HG02885 (cell line): ENCODE results near the gene BCL2L15.
"Not testable (repeated sequence)": the region's sequence is repeated elsewhere in the genome, so short reads cannot be mapped to it uniquely, and the experiment has no call there.

Experiments used
- ATAC-seq: cut with Tn5 transposase; IDR thresholded peaks from one replicate; pipeline ENCODE4 v1.9.1; 2021; ENCODE audit warnings: mild to moderate bottlenecking; ENCODE audit not compliant: unreplicated experiment, poor library complexity

BCL2L15 gene

DNA sequence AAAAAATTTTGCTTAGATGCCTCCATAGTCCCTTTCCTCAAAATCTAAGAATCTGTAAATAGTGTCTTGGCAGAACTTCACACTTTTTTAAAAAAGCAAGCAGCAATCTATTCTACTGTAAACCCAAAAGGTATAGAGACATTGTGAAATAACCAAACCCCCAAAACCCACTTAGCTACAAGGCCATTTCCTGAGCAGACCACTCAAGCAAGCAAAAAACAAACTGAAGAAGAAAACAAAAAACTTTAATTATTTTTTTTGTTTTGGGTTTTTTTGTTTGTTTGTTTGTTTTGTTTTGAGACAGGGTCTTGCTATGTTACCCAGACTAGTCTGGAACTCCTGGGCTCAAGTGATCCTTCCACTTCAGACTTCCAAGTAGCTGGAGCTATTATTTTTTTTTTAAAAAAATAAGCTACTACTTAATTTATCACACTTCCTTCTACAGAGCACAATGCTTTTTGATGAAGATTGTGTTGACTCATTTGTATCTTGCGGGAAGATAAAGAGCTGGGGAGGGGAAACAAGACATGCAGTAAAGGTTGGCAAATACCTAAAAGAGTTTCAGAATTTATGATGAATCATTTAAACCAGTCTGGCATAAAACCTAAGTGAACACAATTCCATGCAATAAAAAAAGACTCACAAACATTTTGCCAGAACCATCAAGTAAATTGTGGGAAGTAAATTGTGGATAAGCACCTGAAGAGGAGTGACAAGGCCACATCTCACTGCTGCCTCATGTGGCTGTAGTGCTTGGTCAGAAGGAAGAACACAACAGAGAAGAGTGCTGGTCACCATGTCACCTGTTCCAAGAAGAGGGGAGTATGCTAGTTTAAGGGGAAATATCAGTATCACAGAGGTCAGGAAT is 13.1 kb downstream of the BCL2L15 start:
- ATAC-seq: peak; percentile 46

DNA sequence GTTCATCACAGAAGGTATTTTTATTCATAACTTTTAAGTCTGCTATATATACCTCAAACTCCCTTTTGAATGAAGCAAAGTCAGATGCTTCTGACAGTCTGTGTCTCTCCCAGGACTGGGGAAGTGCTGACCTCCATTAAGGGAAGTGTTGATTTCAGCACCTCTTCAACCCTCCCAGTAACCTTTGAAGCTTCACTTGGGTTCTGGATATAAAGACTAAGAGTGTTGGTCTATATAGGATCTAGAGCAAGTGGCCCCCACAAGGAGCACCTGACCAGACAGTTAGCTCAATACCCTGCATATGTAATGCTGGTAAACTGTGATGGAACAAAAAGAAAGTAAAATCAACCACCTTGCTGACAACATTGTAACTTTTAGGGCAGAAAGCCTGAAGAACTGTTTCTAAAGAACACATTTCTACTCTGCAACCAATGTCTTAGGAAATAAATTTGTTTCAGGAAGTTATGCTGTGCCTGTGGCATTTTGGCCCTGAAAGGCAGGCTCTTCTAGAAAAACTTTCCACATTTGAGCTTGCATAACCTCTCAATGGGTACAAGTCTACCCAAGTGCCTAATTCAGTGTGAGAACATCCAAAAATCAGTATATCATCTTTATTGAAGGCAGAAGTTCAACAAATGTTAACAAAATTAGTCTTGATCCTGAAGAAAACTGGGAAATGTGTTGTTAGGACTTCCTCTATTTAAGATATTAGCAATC is 15.0 kb downstream of the BCL2L15 start:
- ATAC-seq: peak; percentile 20

DNA sequence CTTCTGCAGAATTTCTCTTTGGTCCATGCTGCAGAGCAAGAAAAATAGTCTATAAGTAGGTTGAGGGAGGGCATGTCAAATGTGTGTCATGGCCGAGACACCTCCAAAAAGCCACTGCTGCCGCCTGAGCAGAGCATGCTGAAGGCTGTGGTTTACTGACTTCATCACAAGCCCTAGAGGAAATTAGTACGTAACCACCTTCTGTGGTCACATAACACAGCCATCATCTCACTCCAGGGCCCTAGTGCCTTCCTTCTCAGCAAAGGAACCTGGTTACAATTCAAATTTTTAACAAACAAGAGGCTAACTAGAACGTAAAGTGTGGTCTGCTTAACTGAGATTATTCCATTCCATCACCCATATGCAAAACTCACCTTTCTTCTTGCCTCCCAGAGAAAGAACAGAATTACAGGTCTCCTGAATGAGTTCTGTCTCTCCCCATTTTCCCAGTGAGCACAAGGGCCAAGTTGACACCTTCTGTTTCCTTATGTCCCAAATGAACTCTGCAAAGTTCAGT is 15.7 kb downstream of the BCL2L15 start, which contains the start of gene PTPN22:
PTPN22 (minus strand) TSS at position 116 of the 517 bp plus-strand sequence.
- ATAC-seq: peak; percentile 94

DNA sequence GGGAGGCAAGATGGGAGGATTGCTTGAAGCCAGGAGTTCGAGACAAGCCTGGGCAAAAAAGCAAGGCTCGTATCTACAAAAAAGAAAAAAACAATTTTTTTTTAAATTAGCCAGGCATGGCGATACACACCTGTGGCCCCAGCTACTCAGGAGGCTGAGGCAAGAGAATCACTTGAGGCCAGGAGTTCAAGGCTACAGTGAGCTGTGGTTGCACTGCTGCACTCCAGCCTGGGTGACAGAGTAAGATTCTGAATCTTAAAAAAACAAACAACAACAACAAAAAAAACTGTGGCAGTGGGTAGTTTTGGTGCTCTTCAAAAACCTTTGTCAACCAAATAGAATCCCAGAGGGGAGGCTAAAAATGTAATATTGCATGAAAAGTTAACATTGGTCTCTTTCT is 16.6 kb downstream of the BCL2L15 start:
- ATAC-seq: no peak

DNA sequence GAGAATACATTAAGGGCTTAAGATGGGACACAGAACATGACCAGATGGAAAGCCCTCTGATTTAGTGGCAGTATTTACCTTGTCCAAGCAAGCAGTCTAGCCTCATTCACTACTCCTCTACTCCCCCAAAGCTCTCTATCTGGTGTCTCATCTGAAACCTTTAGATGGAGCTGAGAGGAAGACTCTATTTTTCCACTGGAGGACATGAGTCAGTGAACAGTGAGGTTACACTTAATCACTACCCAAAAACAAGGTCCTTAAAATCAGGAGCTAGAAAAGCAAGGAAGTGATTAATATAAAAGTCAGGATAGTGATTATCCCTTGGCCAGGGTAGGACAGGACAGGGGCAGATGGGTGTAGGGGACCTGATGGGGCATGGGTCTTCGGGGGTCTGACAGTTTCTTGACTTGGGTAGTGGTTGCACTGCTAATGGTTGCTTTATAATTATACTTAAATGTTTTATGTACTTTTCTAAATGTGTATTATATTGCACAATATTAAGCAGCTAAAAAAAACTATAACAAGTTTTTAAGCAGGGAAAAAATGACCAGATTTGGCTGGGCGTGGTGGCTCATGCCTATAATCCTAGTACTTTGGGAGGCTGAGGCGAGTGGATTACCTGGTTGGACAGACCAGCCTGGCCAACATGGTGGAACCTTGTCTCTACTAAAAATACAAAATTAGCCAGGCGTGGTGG is 18.8 kb downstream of the BCL2L15 start:
- no peak for ATAC-seq

DNA sequence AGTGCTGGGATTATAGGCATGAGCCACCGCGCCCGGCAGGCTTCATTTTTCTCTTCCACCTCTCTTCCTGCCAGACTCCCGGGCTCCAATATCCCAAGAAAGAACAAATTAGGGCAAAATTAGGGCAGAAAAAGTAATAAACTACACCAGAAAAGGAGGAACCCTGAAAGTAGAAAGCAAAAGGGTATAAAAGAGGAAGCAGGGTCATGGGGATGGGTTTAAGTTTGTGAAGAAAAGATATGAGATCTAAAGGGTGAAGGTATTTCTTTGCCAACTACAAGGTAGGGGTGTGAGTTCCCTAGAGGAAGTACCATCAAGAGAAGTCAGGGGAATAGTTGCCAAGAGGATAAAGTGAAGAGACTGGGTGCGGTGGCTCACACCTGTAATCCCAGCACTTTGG is 25.7 kb downstream of the BCL2L15 start:
- no peak for ATAC-seq

DNA sequence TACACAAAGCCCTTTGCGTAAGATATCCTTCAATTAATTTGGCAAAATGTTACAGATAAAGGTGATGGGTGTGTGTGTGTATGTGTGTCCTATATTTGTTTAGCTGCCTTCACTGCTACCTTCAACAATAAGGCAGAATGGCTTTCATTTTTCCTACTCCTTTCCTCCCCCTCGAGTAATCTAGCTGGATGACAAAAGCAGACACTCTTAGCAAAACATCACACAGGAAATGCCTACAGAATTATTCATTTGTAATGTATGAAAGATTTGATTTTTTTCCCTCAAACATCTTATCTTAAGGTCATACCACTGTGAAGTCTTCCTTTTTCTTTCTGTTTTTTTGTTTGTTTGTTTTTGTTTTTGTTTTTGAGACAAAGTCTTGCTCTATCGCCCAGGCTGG is 26.5 kb downstream of the BCL2L15 start:
- ATAC-seq: no peak

DNA sequence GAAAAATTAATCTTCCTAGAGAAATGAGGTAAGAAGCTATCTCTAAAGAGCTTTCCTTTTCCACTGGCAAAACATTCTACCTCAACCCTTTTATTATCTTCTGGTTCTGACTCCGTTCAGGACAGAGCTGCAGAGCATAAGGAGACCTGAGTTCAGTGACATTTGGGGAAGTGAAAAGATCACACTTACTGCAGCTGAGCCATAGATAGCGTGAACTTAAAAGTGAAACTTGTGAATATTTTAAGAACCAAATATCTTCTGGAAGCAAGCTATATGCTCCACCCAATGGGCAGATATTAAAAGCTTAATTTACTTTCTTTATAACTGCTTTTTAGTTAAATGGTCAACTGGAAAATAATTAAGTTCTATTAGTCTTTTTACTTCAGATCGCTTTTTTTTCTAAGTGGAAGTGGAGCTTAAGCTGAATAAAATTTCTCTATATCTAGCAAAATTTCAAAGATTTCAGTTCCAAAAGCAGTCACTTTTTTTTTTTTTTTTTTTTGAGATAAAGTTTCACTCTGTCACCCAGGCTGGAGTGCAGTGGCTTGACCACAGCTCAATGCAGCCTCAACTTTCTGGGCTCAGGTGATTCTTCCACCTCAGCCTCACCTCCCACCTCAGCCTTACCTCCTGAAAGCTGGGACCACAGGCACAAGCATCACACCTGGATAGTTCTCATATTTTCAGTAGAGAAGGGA is 27.8 kb downstream of the BCL2L15 start:
- ATAC-seq: peak; percentile 89

DNA sequence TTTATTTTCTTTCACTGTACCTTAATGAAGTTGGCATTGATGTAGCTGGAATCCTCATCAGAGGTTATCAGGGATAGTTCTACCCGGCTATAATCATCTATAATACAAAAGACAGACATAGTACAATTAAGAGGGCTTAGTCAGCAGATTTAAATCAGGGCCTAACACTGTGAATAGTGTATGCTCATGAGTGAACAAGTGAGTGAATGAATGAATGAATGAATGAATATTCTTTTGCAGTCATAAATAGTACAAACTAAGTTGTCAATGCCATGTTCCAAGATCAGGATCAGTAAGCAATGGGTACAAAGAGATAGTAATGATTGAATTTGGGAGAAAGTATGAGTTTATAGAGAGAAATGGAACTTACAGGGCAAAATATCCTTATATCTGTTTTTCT is 28.4 kb downstream of the BCL2L15 start:
- no peak for ATAC-seq

DNA sequence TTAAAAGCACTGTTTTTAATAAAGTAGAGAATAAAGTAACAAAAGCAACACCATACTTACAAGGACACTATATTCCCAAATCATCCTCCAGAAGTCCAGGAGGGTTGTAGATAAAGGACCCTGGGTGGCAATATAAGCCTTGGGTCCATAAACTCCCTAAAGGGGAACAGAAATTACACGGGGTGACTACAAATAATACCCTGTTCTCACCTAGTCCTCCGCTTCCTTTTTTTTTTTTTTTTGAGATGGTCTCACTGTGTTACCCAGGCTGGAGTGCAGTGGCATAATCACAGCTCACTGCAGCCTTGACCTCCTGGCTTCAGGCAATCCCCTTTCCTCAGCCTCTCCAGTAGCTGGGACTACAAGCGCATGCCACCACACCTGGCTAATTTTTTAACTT is 29.0 kb downstream of the BCL2L15 start:
- ATAC-seq: peak; percentile 38

DNA sequence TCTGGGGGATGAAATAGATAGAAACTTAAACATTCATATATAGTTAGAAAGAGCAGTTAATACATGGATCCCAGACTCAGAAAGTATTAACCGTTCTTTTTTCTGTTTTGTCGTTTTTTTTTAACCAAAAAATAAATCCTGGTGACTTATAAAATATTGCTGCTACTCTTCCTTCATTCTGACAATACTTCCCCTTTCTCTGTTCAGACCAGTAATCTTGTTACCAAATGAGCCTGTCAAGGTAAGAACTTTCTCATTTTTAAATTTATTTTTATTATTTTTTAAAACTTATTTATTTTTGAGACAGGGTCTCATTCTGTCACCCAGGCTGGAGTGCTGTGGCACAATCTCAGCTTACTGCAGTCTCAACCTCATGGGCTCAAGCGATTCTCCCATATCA is 29.6 kb downstream of the BCL2L15 start:
- no peak for ATAC-seq

DNA sequence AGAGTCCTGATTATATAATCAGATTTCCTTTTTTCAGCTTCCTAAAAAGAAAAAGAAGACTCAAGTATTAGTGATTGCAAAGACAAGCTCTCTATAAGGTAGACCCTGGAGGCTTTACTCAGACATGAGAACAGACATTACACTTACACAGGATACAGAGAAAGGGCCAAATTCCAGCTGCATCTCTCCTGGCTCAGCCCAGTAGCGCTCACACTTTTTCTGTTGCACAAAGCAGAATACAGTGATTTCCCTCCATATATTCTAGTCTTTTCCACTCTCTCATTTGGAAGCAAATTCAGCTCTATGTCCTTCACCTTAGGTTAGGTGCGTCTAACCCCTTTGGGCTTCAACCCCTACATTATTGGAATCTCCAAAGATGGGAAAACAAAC is 31.0 kb downstream of the BCL2L15 start:
- no peak for ATAC-seq

DNA sequence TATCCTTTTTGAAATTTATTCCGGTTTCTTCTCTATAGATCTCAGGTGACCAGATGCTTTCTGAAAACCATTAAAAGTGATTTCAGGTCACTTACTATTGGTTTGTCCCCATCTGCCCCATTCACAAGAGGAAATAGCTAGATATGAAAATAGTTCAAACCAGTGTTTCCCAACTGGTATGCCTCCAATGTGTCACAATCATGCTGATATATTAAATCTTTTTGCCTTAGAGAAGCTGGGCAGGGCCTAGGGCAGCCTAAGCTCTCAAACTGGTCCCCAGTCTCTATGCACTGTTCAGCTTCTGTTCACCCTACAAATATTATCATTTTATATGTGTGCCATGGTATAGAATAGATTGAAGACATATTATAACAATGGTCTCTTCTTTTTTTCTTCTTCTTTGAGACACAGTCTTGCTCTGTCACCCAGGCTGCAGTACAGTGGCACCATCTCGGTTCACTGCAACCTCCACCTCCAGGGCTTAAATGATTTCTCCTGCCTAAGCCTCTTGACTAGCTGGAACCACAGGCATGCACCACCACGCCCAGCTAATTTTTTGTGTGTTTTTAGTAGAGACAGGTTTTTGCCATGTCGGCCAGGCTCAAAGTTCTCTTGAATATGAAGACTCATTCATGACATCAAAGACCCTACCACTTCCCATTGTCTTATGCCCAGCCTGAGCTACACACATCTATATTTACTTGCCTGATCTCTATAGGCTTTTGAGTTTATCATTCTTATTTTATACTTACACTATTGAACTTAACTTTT is 31.6 kb downstream of the BCL2L15 start:
- no peak for ATAC-seq

DNA sequence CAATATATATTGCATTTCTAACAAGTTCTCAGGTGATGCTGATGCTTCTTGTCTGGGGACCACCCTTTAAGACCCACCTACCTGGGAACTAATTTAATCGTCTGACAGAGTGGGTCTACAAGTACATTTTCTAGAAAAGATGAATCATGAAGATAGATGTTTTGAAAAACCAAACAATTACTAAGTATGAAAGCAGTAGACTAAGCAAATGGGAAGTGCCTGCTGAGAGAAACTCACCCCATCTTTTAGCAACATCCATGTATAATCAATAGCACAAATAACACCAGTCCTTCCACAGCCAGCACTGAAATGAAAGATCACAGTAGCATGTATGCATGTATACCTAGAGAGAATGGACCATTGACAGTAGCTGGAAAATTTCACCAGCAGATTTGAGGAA is 33.1 kb downstream of the BCL2L15 start:
- no peak for ATAC-seq

DNA sequence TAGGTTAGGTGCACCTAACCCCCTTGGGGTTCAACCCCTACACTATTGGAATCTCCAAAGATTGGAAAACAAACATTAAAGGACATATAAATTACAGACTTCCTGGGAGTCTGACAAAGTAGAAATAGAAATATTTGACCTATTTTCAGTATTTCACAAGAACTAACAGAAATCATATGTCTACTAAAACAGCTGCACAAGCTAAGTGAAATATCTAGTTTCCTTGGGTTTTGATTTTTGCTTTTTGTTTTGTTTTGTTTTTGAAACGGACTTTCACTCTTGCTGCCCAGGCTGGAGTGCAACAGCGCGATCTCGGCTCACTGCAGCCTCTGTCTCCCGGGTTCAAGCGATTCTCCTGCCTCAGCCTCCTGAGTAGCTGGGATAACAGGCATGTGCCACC is 34.7 kb downstream of the BCL2L15 start:
- ATAC-seq: not testable (repeated sequence)

DNA sequence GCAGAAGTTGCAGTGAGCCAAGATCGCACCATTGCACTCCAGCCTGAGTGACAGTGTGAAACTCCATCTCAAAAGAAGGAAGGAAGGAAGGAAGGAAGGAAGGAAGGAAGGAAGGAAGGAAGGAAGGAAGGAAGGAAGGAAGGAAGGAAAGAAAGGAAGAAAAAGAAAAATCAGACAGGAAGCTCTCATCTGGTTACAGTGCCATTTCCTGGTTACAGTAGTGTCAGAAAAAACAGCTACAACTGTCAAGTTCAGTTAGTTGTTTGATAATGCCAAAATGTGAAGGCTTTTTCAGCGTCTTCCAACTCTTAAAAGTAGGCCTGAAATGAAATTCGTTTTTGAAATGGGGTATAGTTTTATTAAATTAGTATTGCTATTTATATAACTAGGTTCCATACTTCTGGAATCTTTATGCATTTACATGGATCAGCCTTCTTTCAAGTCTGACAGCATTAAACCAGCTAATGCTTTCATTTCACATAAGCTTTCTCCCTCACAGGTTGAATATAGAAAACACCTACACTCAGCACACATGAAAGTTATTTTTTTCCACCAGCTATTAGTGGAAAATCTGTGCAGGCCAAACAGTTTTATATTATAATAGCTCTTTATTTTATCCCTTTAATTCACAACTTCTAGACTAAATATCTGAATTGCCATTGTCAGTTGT is 37.1 kb downstream of the BCL2L15 start:
- ATAC-seq: no peak

DNA sequence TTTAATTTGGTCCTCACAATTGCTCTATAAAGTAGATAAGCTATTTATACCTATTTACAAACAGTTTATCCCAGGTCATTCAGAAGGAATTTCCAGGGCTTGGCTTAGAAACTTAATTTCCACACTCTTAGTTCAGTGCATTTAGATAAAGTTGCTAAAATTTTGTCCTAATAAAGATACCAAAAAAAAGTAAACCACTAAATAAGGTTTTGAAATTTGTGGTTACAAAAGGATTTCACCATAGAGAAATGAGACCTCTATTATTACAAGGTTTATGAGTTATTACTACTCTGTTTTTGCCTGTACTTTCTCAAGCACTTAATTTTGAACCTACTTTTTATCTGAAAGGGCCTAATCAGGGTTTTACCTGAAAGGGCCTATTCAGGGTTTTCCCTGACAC is 38.3 kb downstream of the BCL2L15 start:
- ATAC-seq: no peak

DNA sequence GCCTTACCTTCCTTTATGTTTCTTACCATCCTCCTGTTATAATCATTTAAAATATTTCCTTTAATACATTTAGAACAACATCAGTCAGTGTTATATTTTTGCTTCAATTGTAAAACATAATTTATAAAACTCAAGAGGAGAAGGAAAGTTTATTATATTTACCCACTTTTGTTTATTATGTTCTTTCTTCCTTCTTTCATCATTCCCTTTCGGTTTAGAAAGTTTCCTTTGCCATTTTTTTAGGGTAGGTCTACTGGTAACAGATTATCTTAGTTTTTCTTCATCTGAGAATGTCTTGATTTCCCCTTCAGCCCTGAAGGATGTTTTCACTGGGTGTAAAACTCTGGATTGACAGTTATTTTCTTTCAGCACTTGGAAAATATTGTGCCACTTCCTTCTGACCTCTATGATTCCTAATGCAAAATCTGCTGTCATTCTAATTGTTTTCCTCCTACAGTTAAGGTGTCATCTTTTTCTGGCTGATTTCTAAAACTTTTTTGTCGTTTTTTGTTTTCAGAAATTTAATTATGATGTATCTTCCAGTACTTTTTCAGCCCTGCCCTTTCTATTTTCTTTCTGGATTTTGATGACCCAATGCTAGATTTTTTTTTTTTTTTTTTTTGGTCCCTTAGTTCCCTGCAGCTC is 40.9 kb downstream of the BCL2L15 start:
- no peak for ATAC-seq
